Mammary microvascular endothelial cell (primary cell): Measurements from ENCODE around the gene ZNF425. TPM values are rescaled to one million over a fixed set of nuclear protein-coding genes. Genes with fewer than 3 reads are reported as not detected.

ENCODE experiments used
- total RNA-seq: library from RNA; depleted of rRNA; stranded (reverse); fragments of >200 nt; gene quantifications from 2 replicates; pipeline ENCODE4 v1.2.3, GENCODE V29; 2015

The ZNF425 gene, protein sequence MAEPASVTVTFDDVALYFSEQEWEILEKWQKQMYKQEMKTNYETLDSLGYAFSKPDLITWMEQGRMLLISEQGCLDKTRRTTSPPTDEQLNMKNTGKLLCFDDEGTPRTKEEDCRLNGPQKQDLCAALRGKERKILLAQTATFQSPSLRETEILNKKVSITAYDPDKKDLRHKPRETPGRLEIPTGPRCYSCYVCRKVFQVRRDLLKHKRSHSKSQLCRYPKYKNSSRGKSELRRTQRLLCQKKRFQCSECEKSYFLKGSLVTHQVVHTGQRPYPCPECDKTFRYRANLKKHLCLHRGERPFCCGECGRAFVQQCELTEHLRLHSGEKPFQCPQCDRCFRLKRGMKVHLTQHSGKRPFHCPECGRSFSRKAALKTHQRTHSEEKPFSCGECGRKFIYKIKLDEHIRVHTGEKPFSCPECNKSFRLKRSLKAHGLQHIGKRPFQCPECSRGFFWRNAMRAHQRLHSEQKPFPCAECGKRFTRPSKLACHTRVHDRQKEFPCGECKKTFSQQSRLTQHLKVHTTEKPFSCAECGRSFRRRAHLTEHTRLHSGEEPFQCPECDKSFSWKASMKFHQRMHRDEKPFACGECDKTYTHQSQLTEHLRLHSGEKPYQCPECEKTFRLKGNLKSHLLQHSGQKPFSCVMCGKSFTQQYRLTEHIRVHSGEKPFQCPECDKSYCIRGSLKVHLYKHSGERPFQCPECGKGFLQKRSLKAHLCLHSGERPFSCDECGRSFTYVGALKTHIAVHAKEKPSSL
- 0.40 and 0.74 TPM in 2 replicates for total RNA-seq

DNA sequence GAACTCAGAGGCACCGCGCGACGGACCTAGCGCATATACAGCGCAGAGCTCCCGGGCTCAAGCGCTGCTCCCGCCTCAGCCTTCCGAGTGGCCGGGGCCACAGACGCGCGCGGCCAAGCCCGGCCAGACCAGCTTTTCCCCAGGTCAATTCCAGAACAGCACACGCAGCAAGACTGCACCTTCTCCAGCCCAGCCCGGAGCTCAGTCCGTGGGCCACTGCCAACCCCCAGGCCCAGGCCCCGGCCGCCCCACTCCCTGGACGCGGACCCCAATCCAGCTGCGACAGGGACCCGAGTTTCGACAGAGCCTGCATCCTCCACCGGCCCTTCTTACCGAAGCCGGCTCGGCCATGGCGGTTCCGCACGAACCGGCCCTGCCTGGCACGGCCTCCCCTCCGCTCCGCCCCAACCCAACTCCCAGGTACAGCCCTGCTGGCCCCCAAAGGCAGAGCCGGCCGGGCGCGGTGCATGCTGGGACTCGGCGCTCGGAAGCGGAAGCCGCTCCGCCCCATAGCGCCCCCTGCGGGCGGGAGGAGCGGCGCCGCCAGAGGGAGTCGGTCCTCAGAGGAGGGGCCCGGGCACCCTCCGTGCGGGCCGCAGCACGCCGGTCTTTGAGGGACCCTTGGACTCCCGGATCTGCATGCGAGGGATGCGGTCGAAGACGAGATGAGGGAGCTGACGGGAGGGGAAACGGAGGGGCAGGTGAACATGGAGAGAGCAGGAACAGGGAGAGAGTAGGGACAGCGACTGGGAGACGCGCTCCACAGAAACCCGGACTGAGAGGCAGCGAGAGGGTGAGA lies at the start of gene ZNF425:
TSS of gene ZNF425 (minus strand) at position 462 of the 799 bp plus-strand sequence. CDS start at position 351, 111 bp downstream.

DNA sequence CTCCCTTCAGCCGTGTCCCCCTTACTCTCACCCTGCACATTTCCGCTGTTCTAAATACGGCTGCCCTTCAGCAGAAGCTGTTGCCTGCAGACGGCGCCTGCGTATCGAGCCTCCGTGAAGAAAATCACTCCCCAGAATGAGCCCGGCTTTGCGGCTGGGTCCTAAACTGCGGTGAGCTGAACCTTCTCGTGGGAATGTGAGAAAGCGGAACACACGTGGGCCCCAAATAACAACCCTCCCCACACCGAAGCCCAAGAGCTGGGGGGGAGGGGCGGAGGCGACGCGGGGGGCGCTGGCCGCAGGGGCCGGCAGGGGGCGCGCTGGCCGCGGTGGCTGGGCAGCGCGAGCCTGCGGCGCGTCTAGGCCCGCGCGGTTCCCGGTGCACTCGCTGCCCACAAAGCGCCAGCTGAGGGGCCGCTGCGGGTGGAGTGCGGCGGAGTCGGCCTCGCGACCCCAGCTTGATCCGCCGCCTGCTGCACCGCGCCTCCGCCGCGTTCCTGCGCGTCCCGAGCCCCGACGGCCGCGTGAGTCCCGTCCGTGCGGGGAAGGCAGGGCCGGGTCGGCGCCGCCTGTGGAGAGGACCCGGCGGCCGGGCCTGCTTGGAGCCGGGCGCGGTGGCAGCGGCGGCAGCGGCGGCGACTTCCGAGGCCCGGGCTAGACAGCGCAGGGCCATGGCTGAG lies 21.1 kb upstream of the ZNF425 start, which contains the start of gene ZNF398:
TSS of gene ZNF398 (plus strand) at position 382 of the 680 bp plus-strand sequence. CDS start at position 672, 290 bp downstream.

DNA sequence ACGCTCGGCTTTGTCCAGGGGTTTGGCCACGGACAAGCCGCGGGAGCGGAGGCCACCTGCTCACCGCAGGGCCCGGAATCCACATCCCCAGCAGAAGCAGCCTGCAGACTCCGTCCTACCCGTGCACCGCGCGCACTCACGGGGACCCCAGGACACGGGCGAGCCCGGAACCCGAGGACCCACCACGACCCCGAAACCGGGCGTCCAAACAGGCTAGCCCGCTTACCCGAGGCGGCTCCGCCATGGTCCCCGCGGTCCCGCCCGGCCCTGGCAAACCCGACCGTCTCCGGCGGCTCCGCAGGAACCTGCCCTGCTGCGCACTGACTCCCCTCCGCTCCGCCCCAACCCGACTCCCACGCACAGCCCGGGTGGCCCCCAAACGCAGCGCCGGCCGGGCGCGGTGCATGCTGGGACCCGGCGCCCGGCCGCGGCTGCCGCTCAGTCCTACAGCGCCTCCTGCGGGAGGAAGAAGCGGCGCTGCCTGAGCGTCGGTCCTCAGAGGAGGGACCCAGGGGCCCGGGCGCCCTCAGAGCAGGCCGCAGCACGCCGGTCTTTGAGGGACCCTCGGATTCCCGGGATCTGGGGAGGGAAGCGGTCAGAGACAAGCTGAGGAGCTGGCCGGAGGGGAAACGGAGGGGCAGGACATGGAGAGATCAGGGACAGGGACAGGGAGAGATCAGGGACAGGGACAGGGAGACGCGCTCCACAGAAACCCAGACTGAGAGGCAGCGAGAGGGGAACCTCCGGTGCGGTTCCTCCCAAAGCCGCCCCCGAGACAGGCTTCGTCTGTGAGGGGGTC lies 35.5 kb downstream of the ZNF425 start, which contains the start of gene ZNF786:
TSS of gene ZNF786 (minus strand) at position 322 of the 799 bp plus-strand sequence. CDS start at position 244, 78 bp downstream.

Other genes with a start within 250 kb of the ZNF425 start
- gene EZH2, start 242.0 kb downstream of the ZNF425 start, total RNA-seq: 8.1 and 8.9 TPM in 2 replicates
- 231 and 234 TPM in 2 replicates for gene PDIA4, start 97.8 kb downstream of the ZNF425 start, total RNA-seq
- gene ZNF786, start 35.6 kb downstream of the ZNF425 start, total RNA-seq: 4.2 and 4.7 TPM in 2 replicates
- 7.4 and 10.2 TPM in 2 replicates for gene ZNF398, start 21.1 kb upstream of the ZNF425 start, total RNA-seq
- 22.3 and 26.2 TPM in 2 replicates for gene ZNF282, start 69.2 kb upstream of the ZNF425 start, total RNA-seq
- gene ZNF212, start 113.3 kb upstream of the ZNF425 start, total RNA-seq: 3.9 and 4.1 TPM in 2 replicates
- 5.1 and 6.2 TPM in 2 replicates for gene ZNF783, start 135.9 kb upstream of the ZNF425 start, total RNA-seq